SK-N-DZ (cell line): ENCODE data around the gene SMC6.

Experiments used
- DNase-seq: peaks from one replicate; pipeline ENCODE4 v3.0.0-alpha.2; 2015; ENCODE audit warnings: low spot score

Gene SMC6

DNA sequence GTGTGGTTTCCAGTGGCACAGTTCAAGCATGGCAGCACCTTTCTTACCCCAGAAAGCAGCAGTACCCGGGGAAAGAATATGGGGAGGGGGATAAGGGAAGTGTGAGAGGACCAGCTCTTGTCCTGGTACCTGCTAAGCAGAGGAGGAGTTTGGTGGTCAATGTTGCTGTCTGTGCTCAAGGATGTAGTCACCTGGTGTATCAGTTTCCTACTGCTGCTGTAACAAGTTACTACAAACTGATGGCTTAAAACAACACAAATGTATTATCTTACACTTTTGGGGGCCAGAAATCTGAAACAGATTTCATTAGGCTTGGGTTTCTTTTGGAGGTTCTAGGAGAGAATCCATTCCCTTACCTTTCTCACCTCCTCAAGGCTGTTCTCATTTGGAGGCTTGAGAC is 135.7 kb downstream of the SMC6 start:
- DNase-seq, result no peak

DNA sequence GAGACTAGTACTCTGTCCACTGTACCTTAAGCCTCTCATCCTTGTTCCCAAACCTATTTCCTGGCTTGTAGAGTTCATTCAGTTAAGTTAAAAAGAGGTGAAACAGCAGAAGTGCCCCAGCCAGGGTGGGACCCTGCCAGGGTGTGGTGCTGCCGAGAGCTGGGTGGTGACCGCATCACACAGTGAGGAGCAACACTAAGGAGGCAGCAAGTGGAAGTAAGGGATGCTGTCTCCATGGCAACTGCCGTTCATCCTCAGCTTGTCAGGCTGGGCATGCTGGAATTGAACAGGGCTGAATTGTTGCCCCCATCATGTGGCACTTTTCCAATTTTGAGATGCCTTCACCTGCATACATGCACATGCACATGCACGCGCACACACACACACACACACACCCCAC is 136.1 kb downstream of the SMC6 start:
- DNase-seq, result no peak

DNA sequence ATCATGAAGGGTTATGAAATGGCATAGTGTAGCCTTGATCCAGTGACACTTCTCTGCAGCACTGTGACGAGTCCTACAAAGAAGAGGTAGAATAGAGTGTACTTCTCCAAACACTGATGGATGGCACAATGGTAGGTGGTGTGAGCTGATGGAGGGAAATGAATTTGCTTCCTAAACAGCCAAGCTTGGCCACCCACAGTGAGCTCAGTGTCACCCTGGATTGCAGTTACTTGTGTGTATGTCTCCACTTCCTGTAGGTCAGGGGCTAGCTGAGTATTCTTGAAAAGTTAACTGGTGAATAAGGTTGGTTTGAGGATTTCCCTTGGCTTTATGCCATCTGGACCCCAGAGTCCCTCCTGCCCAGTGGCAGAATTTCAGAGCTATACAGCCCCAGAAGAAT is 137.2 kb downstream of the SMC6 start:
- DNase-seq, result no peak

DNA sequence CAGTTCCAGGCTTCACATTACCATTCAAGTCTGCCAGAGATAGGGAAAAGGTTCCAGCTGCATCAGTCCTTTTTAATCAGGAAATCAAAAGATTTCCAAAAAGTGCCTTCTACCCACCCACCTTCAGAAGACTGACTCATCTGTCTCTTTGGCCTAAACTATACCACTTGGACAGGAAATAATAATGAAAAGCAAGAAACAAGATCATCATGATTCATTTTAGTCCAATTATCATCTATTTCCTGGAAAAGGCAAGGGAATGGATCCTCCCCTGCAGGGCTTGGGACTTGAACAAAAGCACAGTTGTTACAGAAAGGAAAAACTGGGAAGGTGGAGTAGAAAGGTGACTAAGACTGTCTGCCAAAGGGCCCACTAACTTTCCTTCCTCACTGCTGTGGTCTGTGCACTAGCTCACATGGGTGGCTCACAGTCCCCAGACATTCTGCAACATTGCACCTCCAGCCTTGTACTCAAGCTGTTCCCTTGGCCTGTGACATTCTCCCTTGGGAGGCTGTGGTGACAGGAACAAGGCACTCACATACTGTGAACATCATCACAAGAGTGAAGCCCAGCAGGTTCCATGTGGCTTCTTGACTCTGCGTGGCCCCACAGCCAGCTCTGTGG is 137.8 kb downstream of the SMC6 start:
- DNase-seq, result no peak

DNA sequence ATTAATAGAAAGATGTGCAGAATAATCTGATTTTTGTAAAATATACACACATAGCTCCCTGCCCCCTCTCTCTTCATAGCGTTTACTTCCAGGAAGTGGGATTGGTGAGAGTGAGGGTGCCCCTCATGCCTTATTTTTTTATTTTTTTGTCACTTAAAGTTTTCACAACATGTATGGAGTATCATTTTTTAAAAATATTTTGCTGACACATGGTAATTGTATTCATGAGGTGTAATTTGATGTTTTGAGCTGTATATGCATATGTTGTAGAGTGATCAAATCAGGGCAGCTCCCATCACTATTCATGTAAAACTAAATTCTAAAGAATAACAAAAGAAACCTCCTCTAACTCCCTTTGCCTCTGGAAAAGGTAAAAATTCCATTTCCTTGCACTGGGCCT is 138.5 kb downstream of the SMC6 start:
- no peak for DNase-seq

DNA sequence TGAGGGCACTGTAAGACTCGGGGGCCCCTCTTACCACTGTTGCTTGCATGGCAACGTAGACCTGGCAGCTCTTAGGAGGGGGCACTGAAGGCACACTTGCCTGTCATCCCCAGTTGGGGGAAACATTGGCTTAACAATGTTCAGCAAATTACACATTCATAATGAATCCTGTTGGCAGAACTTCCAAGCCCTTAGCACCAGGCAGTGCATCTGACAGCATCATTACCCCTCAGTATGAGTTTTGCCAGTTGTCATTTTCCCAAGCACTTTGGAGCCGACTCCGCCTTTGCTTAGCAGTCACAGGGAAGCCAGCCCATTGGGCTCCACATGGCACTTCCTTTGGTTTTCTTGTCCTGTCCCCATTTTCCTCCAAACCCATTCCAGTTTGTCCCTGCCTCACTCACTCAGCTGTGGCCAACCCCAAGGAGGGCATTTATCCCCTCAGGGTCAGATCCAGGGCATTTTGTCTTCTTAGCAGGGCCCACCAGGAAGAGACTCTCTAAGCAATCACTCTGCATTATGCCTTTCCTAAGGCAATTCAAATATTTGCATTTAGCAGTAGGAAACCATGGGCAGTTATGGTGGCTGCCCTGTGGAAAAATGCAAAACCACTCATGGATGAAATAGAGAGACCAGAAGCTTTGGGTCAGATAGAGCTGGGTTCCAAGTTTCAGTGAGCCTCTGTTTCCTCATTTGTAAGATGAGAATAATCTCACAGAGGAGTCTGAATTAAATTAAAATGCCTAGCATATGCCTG is 139.3 kb downstream of the SMC6 start:
- DNase-seq, result no peak
